K562 (cell line): Measurements from ENCODE around the gene LRRC4B. TPM values are rescaled to one million over a fixed set of nuclear protein-coding genes. Genes with fewer than 3 reads are reported as not detected.

Experiments used
- ARHGAP35 ChIP-seq: fragments of 450-650 bp; IDR thresholded peaks from 2 replicates; pipeline ENCODE4 v1.6.1; 2018; ENCODE audit not compliant: partially characterized antibody
- CCNT2 ChIP-seq: IDR thresholded peaks from 2 replicates; pipeline ENCODE4 v1.6.1; 2011; ENCODE audit warnings: borderline replicate concordance, low read depth, mild to moderate bottlenecking, moderate library complexity, mixed read lengths, low read length; ENCODE audit not compliant: insufficient read length; ENCODE audit errors: extremely low read depth
- DDX20 ChIP-seq: fragments of 450-650 bp; IDR thresholded peaks from 2 replicates; pipeline ENCODE4 v1.6.1; 2016; ENCODE audit warnings: missing genetic modification characterization, low read depth, mild to moderate bottlenecking, missing compliant biosample characterization, moderate library complexity
- EGR1 ChIP-seq: fragments of 450-650 bp; conservative IDR thresholded peaks from 2 replicates; pipeline ENCODE4 v1.6.1; 2017; ENCODE audit warnings: mild to moderate bottlenecking
- GATA2 ChIP-seq: sonication (generic); formaldehyde crosslinking; IDR thresholded peaks from 2 replicates; pipeline ENCODE4 v1.4.0; 2020; ENCODE audit warnings: mild to moderate bottlenecking, missing genetic modification reagents
- HNRNPLL ChIP-seq: fragments of 200-400 bp; formaldehyde crosslinking; IDR thresholded peaks from 2 replicates; pipeline ENCODE4 v1.6.1; 2017; ENCODE audit warnings: low read length, low read depth, mild to moderate bottlenecking; ENCODE audit not compliant: poor library complexity, severe bottlenecking
- JUNB ChIP-seq: fragments of 450-650 bp; formaldehyde crosslinking; conservative IDR thresholded peaks from 2 replicates; pipeline ENCODE4 v1.4.0; 2020; ENCODE audit warnings: mild to moderate bottlenecking
- JUND ChIP-seq, 2 experiments: IDR thresholded peaks; 2 replicates in 1 of 2; 3 replicates in 1 of 2; pipeline ENCODE4 v1.6.1; 2011; ENCODE audit warnings: borderline replicate concordance in 2 of 2, low read depth in 2 of 2, low read length in 2 of 2, improper control_type of control experiment in 1 of 2, missing biosample characterization in 1 of 2, missing genetic modification characterization in 1 of 2, missing genetic modification reagents in 1 of 2
- KAT7 ChIP-seq: sonication (generic); formaldehyde crosslinking; IDR thresholded peaks from 2 replicates; pipeline ENCODE4 v1.8.0; 2022; ENCODE audit warnings: missing genetic modification reagents, mild to moderate bottlenecking, borderline replicate concordance
- KLF1 ChIP-seq: fragments of 450-650 bp; IDR thresholded peaks from 2 replicates; pipeline ENCODE4 v1.6.1; 2016; ENCODE audit warnings: missing genetic modification characterization, missing compliant biosample characterization
- KLF10 ChIP-seq: fragments of 250-450 bp; sonication (Bioruptor Pico); IDR thresholded peaks from 2 replicates; pipeline ENCODE4 v1.6.1; 2021; ENCODE audit warnings: matching md5 sums
- L3MBTL2 ChIP-seq: fragments of 450-650 bp; IDR thresholded peaks from 2 replicates; pipeline ENCODE4 v1.6.1; 2016; ENCODE audit warnings: mild to moderate bottlenecking, moderate library complexity
- MIER1 ChIP-seq: fragments of 450-650 bp; IDR thresholded peaks from 2 replicates; pipeline ENCODE4 v1.6.1; 2016; ENCODE audit warnings: antibody characterized with exemption, mild to moderate bottlenecking, low read depth
- MTA3 ChIP-seq: fragments of 450-650 bp; formaldehyde crosslinking; IDR thresholded peaks from 2 replicates; pipeline ENCODE4 v1.6.1; 2017; ENCODE audit warnings: mild to moderate bottlenecking, borderline replicate concordance
- MYBL2 ChIP-seq, 2 experiments: fragments of 450-650 bp in 1 of 2; sonication (generic) in 1 of 2; formaldehyde crosslinking in 1 of 2; IDR thresholded peaks; 2 replicates each; pipeline versions ENCODE4 v1.6.1 to v1.8.1; 2017 to 2022; ENCODE audit warnings: borderline replicate concordance in 1 of 2, inconsistent platforms in 1 of 2, low read depth in 1 of 2, mild to moderate bottlenecking in 1 of 2, missing genetic modification reagents in 1 of 2, moderate library complexity in 1 of 2
- MYC ChIP-seq, 2 experiments: fragments of 250-450 bp in 1 of 2; sonication (Bioruptor Pico) in 1 of 2; IDR thresholded peaks; 2 replicates each; pipeline versions ENCODE4 v1.5.1 to v1.6.1; 2012 to 2021; ENCODE audit warnings: low read depth in 2 of 2, borderline replicate concordance in 1 of 2, improper control_type of control experiment in 1 of 2, low read length in 1 of 2, mild to moderate bottlenecking in 1 of 2, moderate library complexity in 1 of 2
- PHB2 ChIP-seq: fragments of 450-650 bp; IDR thresholded peaks from 2 replicates; pipeline ENCODE4 v1.6.1; 2017; ENCODE audit warnings: low read depth
- SRF ChIP-seq, 2 experiments: fragments of 250-450, 450-650 bp in 1 of 2; sonication (Bioruptor Pico) in 1 of 2; sonication (generic) in 1 of 2; formaldehyde crosslinking; IDR thresholded peaks; 2 replicates each; pipeline versions ENCODE4 v1.5.0 to v1.5.1; 2020 to 2022; ENCODE audit warnings: mild to moderate bottlenecking in 1 of 2, missing genetic modification reagents in 1 of 2
- TBL1XR1 ChIP-seq, 2 experiments: IDR thresholded peaks; 2 replicates each; pipeline ENCODE4 v1.6.1; 2012; ENCODE audit warnings: improper control_type of control experiment in 2 of 2, low read length in 2 of 2, mild to moderate bottlenecking in 1 of 2
- TBP ChIP-seq: optimal IDR thresholded peaks from 2 replicates; pipeline ENCODE3; 2011; ENCODE audit warnings: low read depth, low read length, improper control_type of control experiment
- TEAD1 ChIP-seq, 2 experiments: fragments of 450-650 bp in 1 of 2; sonication (generic) in 1 of 2; formaldehyde crosslinking; IDR thresholded peaks; 2 replicates each; pipeline versions ENCODE4 v1.4.0 to v1.8.0; 2020 to 2022; ENCODE audit warnings: mild to moderate bottlenecking in 2 of 2, missing genetic modification reagents in 1 of 2
- TRIM25 ChIP-seq: fragments of 450-650 bp; IDR thresholded peaks from 2 replicates; pipeline ENCODE4 v1.7.0; 2016; ENCODE audit warnings: borderline replicate concordance
- ZC3H11A ChIP-seq: IDR thresholded peaks from 2 replicates; pipeline ENCODE4 v1.6.1; 2012; ENCODE audit warnings: low read depth, low read length, improper control_type of control experiment
- ZNF263 ChIP-seq: sonication (generic); formaldehyde crosslinking; IDR thresholded peaks from 2 replicates; pipeline ENCODE4 v1.8.0; 2022; ENCODE audit warnings: mild to moderate bottlenecking, missing genetic modification reagents, borderline replicate concordance
- ZNF699 ChIP-seq: fragments of 250-450 bp; sonication (Bioruptor Pico); IDR thresholded peaks from 2 replicates; pipeline ENCODE4 v1.8.0; 2021; ENCODE audit warnings: mild to moderate bottlenecking, moderate library complexity; ENCODE audit not compliant: insufficient replicate concordance
- ZNF76 ChIP-seq: fragments of 250-450 bp; sonication (Bioruptor Pico); IDR thresholded peaks from 2 replicates; pipeline ENCODE4 v1.4.0; 2020; ENCODE audit warnings: mild to moderate bottlenecking, moderate library complexity, borderline replicate concordance
- polyA plus RNA-seq, 8 experiments: library from polyadenylated mRNA; depleted of rRNA in 4 of 8; stranded (reverse) in 5 of 8; unstranded in 3 of 8; fragments of >200 nt; fragmentation: Nextera tagmentation in 2 of 8; fragmentation: Illumina TruSeq in 1 of 8; extraction: Ambion mirVana in 2 of 8; extraction: Trizol in 1 of 8; gene quantifications; 2 replicates each; pipeline versions ENCODE4 v1.2.1 to v1.2.3, GENCODE V29; 2011 to 2014; ENCODE audit warnings: inconsistent platforms in 1 of 8, missing spikeins in 1 of 8
- total RNA-seq, 7 experiments: library from RNA; depleted of rRNA in 6 of 7; stranded (reverse); fragments of >200 nt in 6 of 7; fragmentation: Illumina TruSeq in 2 of 7; extraction: Trizol in 2 of 7; gene quantifications; 2 replicates each; pipeline versions ENCODE4 v1.2.1 to v1.2.3, GENCODE V29; 2011 to 2021; ENCODE audit warnings: low replicate concordance in 1 of 7

Gene LRRC4B
- total and polyA plus RNA-seq, 9 of the 15 experiments (the other 6 are each of a cell fraction or from before 2014, with no cell fraction given): 0.18 to 9.6 (median 2.9) TPM; not detected in 2

- TF ChIP-seq ZC3H11A (peak; percentile 76; the same call in 1 of the 2 replicates), L3MBTL2 (peak; percentile 67), ZNF76 (CRISPR knock-in tag) (no peak), MTA3 (peak; percentile 100), PHB2 (no peak), ZNF699 (CRISPR knock-in tag) (no peak), JUND (IDR thresholded peaks at IDR 0.05; ENCODE audit: borderline replicate concordance, low read depth, low read length) (peak; percentile 89), JUND (tag; IDR thresholded peaks at IDR 0.05; ENCODE audit: borderline replicate concordance, low read depth, low read length) (peak; percentile 79; the same call in 2 of the 3 replicates), TBL1XR1 (IDR thresholded peaks at IDR 0.05; ENCODE audit: low read length in 2 of 2) (peak in 1 of 2 experiments; percentile 94; a peak in 2 of 4 replicates), KLF1 (tag) (0 out of 2 replicates have a peak, but pooled peaks have one; percentile 12), GATA2 (no peak), TRIM25 (no peak), MYBL2 (IDR thresholded peaks at IDR 0.05; ENCODE audit: low read depth) (no peak), MYBL2 (CRISPR knock-in tag; IDR thresholded peaks at IDR 0.05; ENCODE audit: borderline replicate concordance) (no peak), KAT7 (CRISPR knock-in tag) (0 out of 2 replicates have a peak, but pooled peaks have one; percentile 40), JUNB (CRISPR knock-in tag) (peak; percentile 93), ARHGAP35 (no peak), ZNF263 (CRISPR knock-in tag) (no peak; the same call in 1 of the 2 replicates), CCNT2 (peak; percentile 31), DDX20 (tag) (no peak), HNRNPLL (peak; percentile 17), EGR1 (peak; percentile 77), TEAD1 (CRISPR knock-in tag; IDR thresholded peaks at IDR 0.05) (0 out of 4 replicates have a peak, but pooled peaks of 1 of the 2 experiments have one; percentile 39), MIER1 (no peak), MYC (IDR thresholded peaks at IDR 0.05; ENCODE audit: low read depth, low read length) (no peak), MYC (CRISPR knock-in tag; IDR thresholded peaks at IDR 0.05; ENCODE audit: borderline replicate concordance, low read depth) (peak; percentile 35; the same call in 1 of the 2 replicates), SRF (CRISPR knock-in tag; IDR thresholded peaks at IDR 0.05) (peak in 1 of 2 experiments; percentile 15; a peak in 1 of 4 replicates), TBP (peak; percentile 54), KLF10 (no peak)
Measured at GRCh38 chr19:50476224-50476906, 91.9 kb downstream of the LRRC4B start, which contains the start of the genes EMC10 and GARIN5A (continued).
